ENCODE measurements around the gene SPIRE1.
"Not testable (repeated sequence)": the region's sequence is repeated elsewhere in the genome, so short reads cannot be mapped to it uniquely, and the experiment has no call there.

The SPIRE1 gene

GRCh38 chr18:12411456-12411855 is 246.5 kb downstream of the SPIRE1 start:
- no peak overlapping the region for H2BK120ac ChIP-seq (ENCODE audit: low read depth, low read length)
- H3K18ac ChIP-seq (ENCODE audit: low read length): no peak overlapping the region
- H2AK5ac ChIP-seq (ENCODE audit: low read length): no peak overlapping the region
- no peak overlapping the region for H4K8ac ChIP-seq (ENCODE audit: low read depth, low read length)
- no peak for DNase-seq
- no peak overlapping the region for H3K4me3 ChIP-seq (ENCODE audit: low read length)
- WGBS (ENCODE audit: extremely low coverage, insufficient coverage, low lambda C conversion rate): no CpG with 5 or more reads among the region's 3 CpGs
- no peak overlapping the region for H3K9ac ChIP-seq (ENCODE audit: low read length)
- H3K27me3 ChIP-seq (ENCODE audit: insufficient read depth, low read length, poor library complexity): peaks cover 1% of the 10 kb centered on the region
- H3K4me1 ChIP-seq (ENCODE audit: control insufficient read depth, low read depth, low read length): peaks cover 4% of the 10 kb centered on the region
- H4K5ac ChIP-seq (ENCODE audit: low read length): no peak overlapping the region
- no peaks in the 10 kb centered on the region for H3K36me3 ChIP-seq (ENCODE audit: control insufficient read depth, insufficient read depth, low read length)
- no peak overlapping the region for H2BK5ac ChIP-seq (ENCODE audit: low read length)
- H3K4ac ChIP-seq (ENCODE audit: low read depth, low read length): no peak overlapping the region
- H3K79me1 ChIP-seq (ENCODE audit: low read length): peaks cover 11% of the 10 kb centered on the region
- no peak overlapping the region for H3K27ac ChIP-seq (ENCODE audit: low read depth, low read length)
- no peak overlapping the region for H3K4me2 ChIP-seq (ENCODE audit: low read length)
- peaks cover 3% of the 10 kb centered on the region for H3K79me2 ChIP-seq (ENCODE audit: control insufficient read depth, insufficient read depth, low read length)
- no peak overlapping the region for H3K56ac ChIP-seq (ENCODE audit: low read length)
- no peak overlapping the region for H3K23ac ChIP-seq (ENCODE audit: low read length)
- no peak overlapping the region for H2BK15ac ChIP-seq (replicated peaks; ENCODE audit: low read depth)

GRCh38 chr18:12410747-12411146 is 247.2 kb downstream of the SPIRE1 start:
- not testable (repeated sequence) for H4K8ac ChIP-seq (ENCODE audit: low read depth, low read length); H3K4me3 ChIP-seq (ENCODE audit: low read length); H3K27ac ChIP-seq (ENCODE audit: low read depth, low read length); H3K27me3 ChIP-seq (ENCODE audit: insufficient read depth, low read length, poor library complexity); H3K18ac ChIP-seq (ENCODE audit: low read length); H2AK5ac ChIP-seq (ENCODE audit: low read length); H2BK15ac ChIP-seq (replicated peaks; ENCODE audit: low read depth); H3K4me2 ChIP-seq (ENCODE audit: low read length); H3K36me3 ChIP-seq (ENCODE audit: control insufficient read depth, insufficient read depth, low read length); H3K4ac ChIP-seq (ENCODE audit: low read depth, low read length); H3K23ac ChIP-seq (ENCODE audit: low read length); DNase-seq; H3K9ac ChIP-seq (ENCODE audit: low read length); H2BK120ac ChIP-seq (ENCODE audit: low read depth, low read length); H3K4me1 ChIP-seq (ENCODE audit: control insufficient read depth, low read depth, low read length); H3K79me2 ChIP-seq (ENCODE audit: control insufficient read depth, insufficient read depth, low read length); H4K5ac ChIP-seq (ENCODE audit: low read length); H2BK5ac ChIP-seq (ENCODE audit: low read length); H3K56ac ChIP-seq (ENCODE audit: low read length)
- WGBS (ENCODE audit: extremely low coverage, insufficient coverage, low lambda C conversion rate): no CpG with 5 or more reads among the region's 9 CpGs
- peaks cover 11% of the 10 kb centered on the region for H3K79me1 ChIP-seq (ENCODE audit: low read length)

GRCh38 chr18:12410081-12410481 is 247.8 kb downstream of the SPIRE1 start:
- H2BK120ac ChIP-seq (ENCODE audit: low read depth, low read length): no peak overlapping the region
- no peak overlapping the region for H2BK15ac ChIP-seq (replicated peaks; ENCODE audit: low read depth)
- H3K27ac ChIP-seq (ENCODE audit: low read depth, low read length): no peak overlapping the region
- no peak for DNase-seq
- peaks cover 4% of the 10 kb centered on the region for H3K4me1 ChIP-seq (ENCODE audit: control insufficient read depth, low read depth, low read length)
- no peaks in the 10 kb centered on the region for H3K36me3 ChIP-seq (ENCODE audit: control insufficient read depth, insufficient read depth, low read length)
- peaks cover 3% of the 10 kb centered on the region for H3K79me2 ChIP-seq (ENCODE audit: control insufficient read depth, insufficient read depth, low read length)
- peaks cover 2% of the 10 kb centered on the region for H3K27me3 ChIP-seq (ENCODE audit: insufficient read depth, low read length, poor library complexity)
- peaks cover 11% of the 10 kb centered on the region for H3K79me1 ChIP-seq (ENCODE audit: low read length)
- H3K9ac ChIP-seq (ENCODE audit: low read length): no peak overlapping the region
- no peak overlapping the region for H4K5ac ChIP-seq (ENCODE audit: low read length)
- WGBS (ENCODE audit: extremely low coverage, insufficient coverage, low lambda C conversion rate): no CpG with 5 or more reads among the region's 9 CpGs
- H3K4ac ChIP-seq (ENCODE audit: low read depth, low read length): no peak overlapping the region
- no peak overlapping the region for H3K4me3 ChIP-seq (ENCODE audit: low read length)
- no peak overlapping the region for H3K4me2 ChIP-seq (ENCODE audit: low read length)
- H3K56ac ChIP-seq (ENCODE audit: low read length): no peak overlapping the region
- no peak overlapping the region for H4K8ac ChIP-seq (ENCODE audit: low read depth, low read length)
- no peak overlapping the region for H2AK5ac ChIP-seq (ENCODE audit: low read length)
- no peak overlapping the region for H2BK5ac ChIP-seq (ENCODE audit: low read length)
- no peak overlapping the region for H3K18ac ChIP-seq (ENCODE audit: low read length)
- no peak overlapping the region for H3K23ac ChIP-seq (ENCODE audit: low read length)

- DNase-seq: peak; percentile 29
- peaks cover 4% of the 10 kb centered on the region for H3K4me1 ChIP-seq (ENCODE audit: control insufficient read depth, low read depth, low read length)
- no peak overlapping the region for H4K8ac ChIP-seq (ENCODE audit: low read depth, low read length)
- no peak overlapping the region for H2AK5ac ChIP-seq (ENCODE audit: low read length)
- no peak overlapping the region for H2BK5ac ChIP-seq (ENCODE audit: low read length)
- WGBS (ENCODE audit: extremely low coverage, insufficient coverage, low lambda C conversion rate): no CpG with 5 or more reads among the region's 3 CpGs
- no peak overlapping the region for H3K4me3 ChIP-seq (ENCODE audit: low read length)
- no peak overlapping the region for H3K9ac ChIP-seq (ENCODE audit: low read length)
- no peak overlapping the region for H3K56ac ChIP-seq (ENCODE audit: low read length)
- no peak overlapping the region for H3K4ac ChIP-seq (ENCODE audit: low read depth, low read length)
- H3K36me3 ChIP-seq (ENCODE audit: control insufficient read depth, insufficient read depth, low read length): no peaks in the 10 kb centered on the region
- no peak overlapping the region for H3K18ac ChIP-seq (ENCODE audit: low read length)
- H3K79me2 ChIP-seq (ENCODE audit: control insufficient read depth, insufficient read depth, low read length): peaks cover 3% of the 10 kb centered on the region
- no peak overlapping the region for H4K5ac ChIP-seq (ENCODE audit: low read length)
- H3K27me3 ChIP-seq (ENCODE audit: insufficient read depth, low read length, poor library complexity): peaks cover 2% of the 10 kb centered on the region
- H3K79me1 ChIP-seq (ENCODE audit: low read length): peaks cover 11% of the 10 kb centered on the region
- no peak overlapping the region for H3K27ac ChIP-seq (ENCODE audit: low read depth, low read length)
- H2BK15ac ChIP-seq (replicated peaks; ENCODE audit: low read depth): no peak overlapping the region
- no peak overlapping the region for H3K23ac ChIP-seq (ENCODE audit: low read length)
- no peak overlapping the region for H2BK120ac ChIP-seq (ENCODE audit: low read depth, low read length)
- no peak overlapping the region for H3K4me2 ChIP-seq (ENCODE audit: low read length)
Observed at GRCh38 chr18:12409469-12409868, 248.4 kb downstream of the SPIRE1 start.

- Histone ChIP-seq H3K23ac (ENCODE audit: low read length) (peak overlapping the region; percentile 15), H3K4ac (ENCODE audit: low read depth, low read length) (peak overlapping the region; percentile 95), H3K79me1 (ENCODE audit: low read length) (peaks cover 11% of the 10 kb centered on the region), H2BK120ac (ENCODE audit: low read depth, low read length) (peak overlapping the region; percentile 69), H3K4me3 (ENCODE audit: low read length) (peak overlapping the region; percentile 63), H3K79me2 (ENCODE audit: control insufficient read depth, insufficient read depth, low read length) (peaks cover 3% of the 10 kb centered on the region), H3K9ac (ENCODE audit: low read length) (peak overlapping the region; percentile 81), H2AK5ac (ENCODE audit: low read length) (peak overlapping the region; percentile 37), H4K5ac (ENCODE audit: low read length) (no peak overlapping the region), H3K56ac (ENCODE audit: low read length) (peak overlapping the region; percentile 90), H3K18ac (ENCODE audit: low read length) (peak overlapping the region; percentile 100), H3K4me2 (ENCODE audit: low read length) (peak overlapping the region; percentile 93), H3K4me1 (ENCODE audit: control insufficient read depth, low read depth, low read length) (peaks cover 4% of the 10 kb centered on the region), H2BK15ac (replicated peaks; ENCODE audit: low read depth) (peak overlapping the region; percentile 8), H2BK5ac (ENCODE audit: low read length) (no peak overlapping the region), H3K36me3 (ENCODE audit: control insufficient read depth, insufficient read depth, low read length) (no peaks in the 10 kb centered on the region), H4K8ac (ENCODE audit: low read depth, low read length) (peak overlapping the region; percentile 98), H3K27ac (ENCODE audit: low read depth, low read length) (peak overlapping the region; percentile 42), H3K27me3 (ENCODE audit: insufficient read depth, low read length, poor library complexity) (peaks cover 2% of the 10 kb centered on the region)
- DNase-seq: peak; percentile 28
- WGBS (ENCODE audit: extremely low coverage, insufficient coverage, low lambda C conversion rate): no CpG with 5 or more reads among the region's 32 CpGs
Observed at GRCh38 chr18:12408247-12408869, 249.5 kb downstream of the SPIRE1 start.

All from mesendoderm (in vitro differentiated cells).